Occipital lobe (tissue), 2 donors: ENCODE measurements around the gene ENPP3. TPM values are rescaled to one million over a fixed set of nuclear protein-coding genes. Genes with fewer than 3 reads are reported as not detected.
"Not testable (repeated sequence)": the region's sequence is repeated elsewhere in the genome, so short reads cannot be mapped to it uniquely, and the experiment has no call there.

Experiments used
- DNase-seq: peaks from one replicate; lab custom pipeline; 2025; lab: John Stamatoyannopoulos, UW
- total RNA-seq: library from RNA; depleted of rRNA; stranded (reverse); fragments of >200 nt; gene quantifications from one replicate; pipeline ENCODE4 v1.2.3, GENCODE V29; 2014

ENPP3 gene
- total RNA-seq, 1 donor from 2014 or later, result 0.47 TPM

DNA sequence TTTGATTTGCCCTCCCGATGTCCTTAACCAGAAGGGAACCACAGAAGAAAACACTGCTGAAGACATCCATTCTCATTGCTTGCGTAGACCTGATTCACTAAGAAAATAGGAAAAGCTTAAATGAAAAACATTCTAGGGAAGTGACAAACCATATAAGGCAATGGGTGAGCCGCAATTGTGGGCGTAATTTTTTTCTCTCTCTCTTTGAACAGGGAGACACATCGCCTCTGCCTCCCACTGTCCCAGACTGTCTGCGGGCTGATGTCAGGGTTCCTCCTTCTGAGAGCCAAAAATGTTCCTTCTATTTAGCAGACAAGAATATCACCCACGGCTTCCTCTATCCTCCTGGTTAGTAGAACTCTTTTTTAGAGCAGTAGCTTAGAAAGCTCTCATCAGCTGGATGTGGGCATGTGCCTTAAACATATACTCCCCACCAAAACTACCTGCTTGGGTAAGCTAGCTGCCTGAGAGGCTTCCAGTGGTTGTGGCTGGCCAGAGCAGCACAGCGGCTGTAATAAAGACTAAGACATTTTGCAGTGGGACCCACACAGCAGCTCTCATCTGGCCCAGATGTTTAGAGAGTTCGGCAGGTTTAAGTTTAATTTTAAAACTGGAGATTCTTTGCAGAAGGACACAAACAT is 96.4 kb downstream of the ENPP3 start:
- peak; percentile 10 for DNase-seq

DNA sequence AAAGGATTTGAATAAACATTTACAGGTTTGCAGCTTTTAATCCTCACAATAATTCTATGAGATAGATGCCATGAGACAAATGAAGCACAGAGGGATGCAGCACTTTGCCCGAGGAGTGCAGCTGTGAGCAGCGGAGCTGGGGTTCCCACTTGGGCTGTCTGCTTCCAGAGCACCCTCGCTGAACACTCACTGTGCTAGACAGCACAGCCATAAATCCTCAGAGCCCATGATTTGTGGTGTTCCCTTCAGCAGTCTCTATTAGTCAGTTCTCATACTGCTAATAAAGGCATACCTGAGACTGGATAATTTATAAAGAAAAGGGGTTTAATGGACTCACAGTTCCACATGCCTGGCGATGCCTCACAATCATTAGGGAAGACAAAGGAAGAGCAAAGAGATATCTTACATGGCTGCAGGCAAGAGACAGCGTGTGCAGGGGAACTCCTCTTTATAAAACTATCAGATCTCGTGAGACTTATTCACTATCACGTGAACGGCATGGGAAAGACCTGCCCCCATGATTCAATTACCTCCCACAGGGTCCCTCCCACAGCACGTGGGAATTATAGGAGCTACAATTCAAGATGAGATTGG is 99.0 kb downstream of the ENPP3 start:
- no peak for DNase-seq

DNA sequence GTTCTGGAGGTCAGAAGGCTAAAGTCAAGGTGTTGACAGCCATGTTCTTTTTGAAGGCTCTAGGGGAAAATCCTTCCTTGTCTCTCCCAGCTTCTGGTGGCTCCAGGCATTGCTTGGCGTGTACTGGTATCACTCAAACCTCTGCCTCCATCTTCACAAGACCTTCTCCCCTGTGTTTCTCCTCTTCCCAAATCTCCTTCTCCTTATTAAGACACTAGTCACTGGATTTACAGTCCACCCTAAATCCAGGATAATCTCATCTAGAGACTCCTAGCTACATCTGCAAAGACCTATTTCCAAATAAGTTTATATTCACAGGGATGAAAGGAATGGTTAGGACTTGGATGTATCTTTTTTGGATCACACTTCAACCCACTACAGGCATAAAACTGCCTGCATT is 99.7 kb downstream of the ENPP3 start:
- DNase-seq, result no peak

DNA sequence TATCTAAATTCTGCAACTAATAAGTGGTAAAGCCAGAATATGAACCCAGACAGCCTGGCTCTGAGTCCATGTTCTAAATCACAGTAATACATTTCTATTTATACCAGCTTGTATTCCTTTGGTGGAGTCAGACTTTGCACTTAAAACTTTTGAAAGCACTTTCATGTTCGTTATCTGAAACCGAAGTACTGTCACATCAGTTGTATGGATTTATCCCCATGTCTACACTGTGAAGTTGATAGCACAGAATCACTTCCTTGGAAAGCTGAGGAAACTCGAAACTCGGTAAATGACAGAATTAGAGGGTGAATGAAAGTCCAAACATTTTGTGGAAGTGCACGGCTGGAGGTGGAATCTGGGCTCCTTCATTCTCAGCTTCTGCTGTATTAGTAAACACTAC is 102.0 kb downstream of the ENPP3 start:
- DNase-seq, result no peak

DNA sequence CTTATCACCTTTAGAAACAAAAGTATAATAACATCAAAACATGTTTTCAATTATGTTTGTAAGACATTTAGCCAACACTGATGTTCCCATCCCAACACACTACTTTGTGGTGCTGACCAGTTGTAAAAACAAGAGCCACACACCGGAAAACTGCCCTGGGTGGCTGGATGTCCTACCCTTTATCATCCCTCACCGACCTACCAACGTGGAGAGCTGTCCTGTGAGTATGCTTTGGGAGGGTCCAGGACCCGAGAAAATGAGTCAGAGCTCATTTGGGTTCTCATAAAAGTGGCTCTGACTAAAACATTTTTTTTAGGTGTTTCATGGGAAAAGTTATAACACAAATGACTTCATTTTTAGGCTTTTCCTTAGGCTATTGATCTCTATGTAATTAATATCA is 103.1 kb downstream of the ENPP3 start:
- DNase-seq, result no peak

DNA sequence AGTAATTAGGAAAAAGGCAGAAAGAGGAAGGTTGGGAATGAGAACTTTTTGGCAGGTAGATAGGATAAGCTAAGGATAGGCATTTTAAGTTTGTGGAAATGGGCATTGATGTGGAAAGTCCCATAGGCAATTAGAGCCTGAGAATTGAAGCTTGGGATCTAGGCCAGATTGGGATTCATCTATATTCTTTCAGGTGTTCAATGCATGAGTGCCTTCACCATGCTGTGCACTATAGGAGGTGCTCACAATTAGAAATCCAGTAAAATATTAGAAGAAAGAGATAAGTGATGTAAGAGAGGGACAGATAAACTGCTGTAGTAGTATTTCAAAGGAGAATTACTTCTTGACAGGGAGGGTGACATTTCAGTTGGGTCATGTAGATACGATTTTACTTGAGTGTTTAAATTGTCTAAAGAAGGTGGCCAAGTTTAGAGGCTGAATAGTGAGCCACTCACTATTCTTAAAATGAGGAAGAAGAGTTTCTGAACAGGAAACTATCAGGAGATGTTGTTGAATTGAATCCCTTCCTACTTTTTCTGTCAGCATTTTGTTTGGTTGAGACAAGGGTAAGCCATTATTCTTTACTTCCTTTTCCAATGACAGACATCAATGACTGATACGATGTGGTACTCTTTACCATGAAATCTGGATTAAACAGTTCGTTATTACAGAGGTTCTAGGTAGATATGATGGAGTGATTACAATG is 104.7 kb downstream of the ENPP3 start:
- no peak for DNase-seq

DNA sequence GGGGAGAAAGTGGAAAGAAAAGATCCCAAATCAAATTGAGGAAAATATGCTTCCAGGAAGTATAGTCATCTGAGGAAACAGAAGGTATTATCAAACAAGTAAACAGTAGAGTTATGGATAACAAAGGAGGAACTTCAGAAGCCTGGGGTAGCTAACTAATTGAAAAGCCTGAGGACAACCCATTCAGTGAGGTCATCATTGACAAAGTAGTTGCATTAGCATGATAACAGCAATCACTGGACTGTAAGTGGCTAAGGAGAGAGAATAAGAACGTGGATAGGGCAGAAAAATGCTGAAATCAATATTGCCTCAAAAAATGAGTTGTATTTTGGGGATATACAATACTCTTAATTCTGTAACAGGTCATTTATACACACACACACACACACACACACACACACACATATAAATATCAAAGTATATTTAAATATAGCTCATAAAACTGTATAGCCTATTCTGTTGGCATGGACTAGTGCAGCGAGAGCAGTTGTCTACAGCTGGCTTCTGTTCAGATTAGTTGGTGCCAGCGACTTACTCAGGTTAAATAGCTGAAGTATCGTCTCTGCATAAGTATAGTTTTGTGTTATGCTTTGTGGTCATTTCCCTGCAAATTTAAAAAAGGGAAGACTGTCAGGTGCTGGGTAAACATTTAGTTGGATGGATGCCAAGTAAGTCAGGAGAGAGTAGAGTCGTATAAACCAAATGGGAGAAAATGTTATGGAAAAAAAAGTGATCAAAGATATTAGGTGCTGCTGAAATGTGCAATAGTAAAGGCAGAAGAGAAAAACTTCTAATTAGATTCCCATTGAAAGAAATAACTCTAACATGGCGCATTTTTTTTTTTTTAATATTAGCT is 107.6 kb downstream of the ENPP3 start:
- no peak for DNase-seq

DNA sequence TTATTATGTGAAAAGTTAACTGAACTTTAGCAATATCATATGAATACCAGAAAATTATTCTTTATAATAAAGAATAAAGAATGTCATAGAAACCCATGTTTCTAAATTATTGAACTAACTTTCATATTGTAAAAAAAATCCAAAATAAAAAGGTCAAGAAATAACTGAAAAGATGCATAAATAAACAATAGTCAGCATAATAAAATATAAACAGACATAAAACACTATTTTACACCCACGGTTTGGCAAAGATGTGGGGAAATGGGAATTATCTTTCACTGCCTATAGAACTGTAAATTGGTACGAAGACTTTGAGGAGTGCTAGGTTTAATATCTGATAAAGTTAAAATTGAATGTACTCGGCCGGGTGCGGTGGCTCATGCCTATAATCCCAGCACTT is 108.4 kb downstream of the ENPP3 start:
- no peak for DNase-seq

DNA sequence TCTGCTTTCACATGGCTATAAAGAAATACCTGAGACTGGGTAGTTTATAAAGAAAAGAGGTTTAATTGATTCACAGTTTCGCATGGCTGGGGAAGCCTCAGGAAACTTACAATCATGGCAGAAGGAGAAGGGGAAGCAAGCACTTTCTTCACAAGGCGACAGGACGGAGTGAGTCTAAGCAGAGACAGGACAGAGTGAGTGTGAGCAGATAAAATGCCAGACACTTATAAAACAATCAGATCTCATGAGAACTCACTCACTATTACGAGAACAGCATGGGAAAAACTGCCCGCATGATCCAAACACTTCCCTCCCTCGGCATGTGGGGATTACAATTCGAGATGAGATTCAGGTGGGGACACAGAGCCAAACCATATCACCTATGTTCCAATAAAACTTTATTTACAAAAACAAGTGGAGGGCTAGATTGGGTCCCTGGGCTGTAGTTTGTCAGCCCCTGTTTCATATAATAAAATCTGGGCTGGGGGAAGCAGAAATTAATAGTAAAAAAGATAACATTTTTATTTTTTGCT is 110.8 kb downstream of the ENPP3 start:
- no peak for DNase-seq

DNA sequence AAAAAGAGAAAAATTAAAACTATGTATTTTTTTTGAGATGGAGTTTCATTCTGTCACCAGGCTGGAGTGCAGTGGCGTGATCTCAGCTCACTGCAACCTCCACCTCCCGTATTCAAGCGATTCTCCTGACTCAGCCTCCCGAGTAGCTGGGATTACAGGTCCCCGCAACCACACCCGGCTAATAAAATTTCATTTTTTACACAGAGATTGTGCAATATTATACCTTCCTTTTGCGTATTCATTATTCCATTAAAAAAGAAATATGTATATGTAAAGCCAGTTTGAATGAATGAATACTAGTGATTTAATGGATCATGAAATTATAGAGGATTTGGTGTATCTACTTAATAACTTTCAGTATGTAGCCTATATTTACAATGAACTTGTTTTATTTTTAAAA is 111.9 kb downstream of the ENPP3 start:
- no peak for DNase-seq

DNA sequence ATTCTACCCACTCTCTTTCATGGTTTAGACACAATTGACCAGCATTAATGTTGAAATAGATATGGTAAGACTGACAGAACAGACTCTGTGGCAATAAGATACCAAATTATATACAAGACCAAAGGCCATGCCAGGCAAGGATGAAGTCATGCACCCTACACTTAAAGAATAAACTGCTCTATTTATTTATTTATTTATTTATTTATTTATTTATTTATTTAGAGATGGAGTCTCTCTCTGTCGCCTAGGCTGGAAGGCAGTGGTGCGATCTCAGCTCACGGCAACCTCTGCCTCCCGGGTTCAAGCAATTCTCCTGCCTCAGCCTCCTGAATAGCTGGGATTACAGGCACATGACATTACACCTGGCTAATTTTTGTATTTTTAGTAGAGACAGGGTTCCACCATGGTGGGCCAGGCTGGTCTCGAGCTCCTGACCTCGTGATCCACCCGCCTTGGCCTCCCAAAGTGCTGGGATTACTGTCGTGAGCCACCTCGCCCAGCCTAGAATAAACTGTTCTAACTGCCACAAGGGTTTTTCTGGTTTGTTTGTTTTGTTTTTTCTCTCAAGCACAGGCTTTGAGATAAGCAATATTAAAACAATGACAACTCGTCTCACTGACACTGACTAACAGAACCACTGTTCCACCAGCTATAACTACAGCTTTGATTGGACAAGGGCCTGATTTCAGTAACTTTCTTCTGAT is 114.1 kb downstream of the ENPP3 start:
- not testable (repeated sequence) for DNase-seq

DNA sequence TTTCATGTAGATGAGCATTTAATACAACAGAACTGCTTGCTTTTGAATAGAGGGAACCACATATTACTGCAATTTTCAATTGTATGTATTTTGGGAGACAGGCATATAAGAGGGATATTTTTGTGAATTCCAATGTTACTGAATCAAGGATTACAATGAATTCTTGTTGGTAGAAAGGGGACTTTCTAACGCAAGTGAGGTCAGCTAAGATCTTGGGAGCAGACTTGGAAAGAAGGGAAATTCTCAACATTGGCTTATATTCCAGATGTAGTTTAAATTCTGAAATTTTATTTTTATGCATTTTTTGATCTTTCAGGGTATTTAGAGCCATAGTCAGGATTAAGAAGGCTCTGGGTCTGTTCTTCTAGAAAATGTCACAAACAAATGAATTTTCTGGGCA is 117.0 kb downstream of the ENPP3 start:
- no peak for DNase-seq

DNA sequence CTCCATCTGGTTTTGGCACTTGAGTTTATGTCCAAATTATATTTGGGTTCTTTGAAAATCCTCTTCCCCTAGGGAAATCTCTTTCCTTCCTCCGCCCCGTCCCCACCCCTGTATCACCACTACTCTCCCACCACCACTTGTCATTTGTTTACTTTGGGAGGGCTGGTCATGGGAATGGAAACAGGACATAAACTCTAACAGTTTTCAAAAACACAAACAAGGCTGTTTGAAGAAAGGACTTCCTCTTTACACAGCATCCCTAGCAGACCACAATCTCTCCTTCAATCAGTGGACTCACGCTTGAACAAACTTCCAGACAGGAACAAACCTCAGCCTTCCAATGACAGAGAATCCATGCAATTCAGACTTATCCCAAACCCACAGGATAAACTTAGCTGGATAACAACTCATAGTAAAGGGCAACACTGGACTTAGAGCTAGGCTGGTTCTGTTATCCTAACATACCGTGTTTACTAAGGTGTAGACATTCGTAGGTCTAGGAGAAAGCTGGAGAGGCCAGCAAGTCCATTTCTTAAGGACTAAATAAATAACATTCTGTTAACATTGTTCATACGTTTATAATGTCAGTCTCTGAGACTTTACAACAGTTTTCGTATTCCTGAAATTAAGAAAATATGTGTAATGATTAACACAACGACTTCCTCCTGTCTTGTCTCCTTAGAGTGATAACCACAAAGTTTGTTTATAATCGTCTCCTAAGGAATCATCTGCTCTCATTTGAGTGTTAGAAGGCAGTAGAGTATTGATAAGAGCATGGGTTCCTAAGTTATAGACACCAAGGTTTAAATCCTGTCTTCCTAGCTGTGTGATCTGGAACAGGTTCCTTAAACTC is 117.8 kb downstream of the ENPP3 start:
- DNase-seq, result no peak

DNA sequence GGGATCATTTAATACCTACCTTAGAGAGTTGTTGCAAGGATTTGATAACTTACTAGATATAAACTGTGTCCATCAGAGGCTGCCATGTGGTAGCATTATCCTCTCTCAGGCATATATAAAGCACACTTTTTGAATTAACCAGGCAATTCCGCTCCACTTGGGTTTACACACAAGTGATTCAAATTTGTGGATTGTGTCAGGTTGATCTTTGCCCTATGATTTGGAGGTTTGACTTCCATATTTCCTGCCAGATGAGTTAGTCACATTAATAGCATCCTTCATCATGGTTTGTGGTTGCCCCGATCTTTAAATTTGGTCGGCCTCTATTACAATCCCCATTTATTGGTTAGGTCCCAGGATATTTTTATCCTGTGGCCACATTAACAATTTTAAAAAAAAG is 118.5 kb downstream of the ENPP3 start:
- DNase-seq, result no peak

DNA sequence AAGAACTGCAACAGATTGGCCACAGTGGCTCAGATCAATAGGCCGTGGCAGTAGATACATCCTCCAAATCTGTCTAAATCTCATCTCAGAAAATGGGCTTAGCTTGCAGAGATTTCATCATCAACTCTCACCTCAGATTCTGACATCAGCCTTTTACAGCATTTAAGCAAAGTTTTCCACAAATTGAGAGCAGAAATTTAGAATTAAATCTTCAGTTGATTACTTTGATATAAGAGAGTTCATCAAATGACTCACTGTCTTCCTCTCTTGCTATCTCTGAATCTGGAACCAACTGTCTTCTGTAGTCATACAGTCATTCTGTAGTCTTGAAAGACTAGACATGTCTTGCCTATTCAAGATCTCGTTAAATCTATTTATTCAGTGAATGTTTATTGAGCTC is 118.9 kb downstream of the ENPP3 start:
- DNase-seq, result no peak

DNA sequence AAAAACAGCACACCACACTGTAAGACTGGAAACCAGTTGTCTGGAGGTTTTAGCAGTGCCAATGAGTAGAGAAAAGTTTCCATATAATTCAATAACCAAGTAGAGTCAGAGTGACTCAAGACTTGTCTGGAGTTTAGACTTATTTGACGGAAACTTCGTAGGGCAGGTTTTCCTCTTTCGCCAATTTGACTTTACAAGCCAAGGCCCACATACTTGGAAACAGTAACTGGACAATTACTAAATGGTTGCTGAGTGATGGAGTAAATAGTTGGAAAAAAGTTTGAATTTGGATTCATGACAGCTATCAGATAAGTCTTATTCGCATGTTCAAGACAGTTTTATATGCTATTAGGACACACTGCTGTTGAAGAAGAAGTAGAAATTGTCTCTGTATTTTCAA is 121.8 kb downstream of the ENPP3 start:
- DNase-seq, result no peak

DNA sequence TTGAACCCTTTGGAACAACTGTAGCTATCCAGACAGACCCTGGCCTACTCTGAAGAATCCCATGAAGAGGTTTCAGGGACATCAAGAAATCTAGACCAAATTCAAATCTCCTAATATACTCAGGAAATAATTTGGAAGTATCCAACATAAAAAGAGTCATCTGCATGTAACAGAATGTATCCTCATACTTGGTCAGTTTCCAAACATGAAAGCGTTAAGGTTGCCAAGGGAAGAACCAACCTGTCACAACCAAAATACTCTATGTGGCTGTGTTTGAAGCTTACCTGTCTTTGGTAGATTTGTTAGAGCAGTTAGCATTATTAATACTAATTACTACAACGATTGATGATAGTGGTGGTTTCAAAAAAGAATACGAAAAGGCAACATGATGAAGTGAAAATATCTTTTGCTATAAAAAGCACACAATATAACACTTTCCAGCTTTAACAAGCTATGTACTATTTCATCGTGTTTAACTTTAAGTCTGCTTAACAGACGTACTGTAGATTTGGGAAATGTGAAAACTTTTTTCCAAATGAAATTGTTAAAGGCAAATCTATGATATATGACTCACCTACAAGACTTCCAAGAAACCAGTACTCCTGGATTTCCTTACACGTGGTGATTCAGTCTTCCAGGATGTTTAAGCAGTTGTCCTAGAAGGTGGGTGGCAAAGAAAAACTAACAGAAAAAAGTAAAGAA is 124.1 kb downstream of the ENPP3 start:
- no peak for DNase-seq

DNA sequence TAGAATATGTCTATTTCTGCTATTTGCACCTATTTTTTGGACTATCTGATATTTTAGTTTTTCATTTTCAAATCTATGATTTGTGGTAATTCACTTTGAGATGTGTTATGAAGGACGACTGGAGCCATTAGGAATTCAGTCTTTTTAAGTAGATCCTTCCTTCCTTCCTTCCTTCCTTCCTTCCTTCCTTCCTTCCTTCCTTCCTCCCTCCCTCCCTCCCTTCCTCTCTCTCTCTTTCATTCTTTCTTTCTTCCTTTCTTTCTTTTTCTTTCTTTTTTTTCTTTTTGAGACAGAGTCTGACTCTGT is 124.6 kb downstream of the ENPP3 start:
- DNase-seq, result no peak

DNA sequence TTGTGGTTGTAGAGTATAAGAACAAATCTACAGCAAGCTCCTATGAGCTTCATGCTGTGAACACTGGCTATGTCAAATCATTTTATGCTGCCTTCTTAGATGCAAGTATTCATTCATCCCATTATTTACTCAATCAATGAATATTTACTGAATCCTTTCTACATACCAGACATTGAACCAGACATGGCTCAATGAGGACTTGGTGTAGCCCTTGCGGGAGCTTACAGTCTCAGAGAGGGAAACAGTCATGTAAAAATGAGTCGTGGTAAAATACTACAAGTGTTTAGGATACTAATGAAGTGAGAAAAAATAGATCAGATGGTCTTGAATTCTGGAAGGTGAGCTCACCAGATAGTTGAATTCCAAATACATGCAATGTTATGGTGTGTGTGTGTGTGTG is 125.9 kb downstream of the ENPP3 start:
- no peak for DNase-seq

DNA sequence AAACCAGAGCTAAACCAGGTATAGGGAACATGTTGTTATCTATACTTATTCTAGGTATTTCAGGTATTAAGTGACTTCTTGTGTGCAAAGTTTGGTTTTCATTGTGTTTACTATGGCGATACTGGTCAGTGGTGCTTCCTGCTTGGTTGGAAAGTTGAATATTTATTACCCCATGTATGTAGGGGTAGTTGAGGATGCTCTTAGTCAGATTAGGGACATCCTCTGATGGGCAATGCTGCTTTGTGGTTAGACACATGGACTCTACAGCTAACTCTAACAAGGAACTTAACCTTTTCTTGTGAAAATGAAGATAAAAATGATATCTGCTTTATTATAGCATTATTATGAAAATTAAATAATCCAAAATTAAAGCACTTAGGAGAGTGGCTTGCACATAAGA is 126.6 kb downstream of the ENPP3 start:
- no peak for DNase-seq
